HEK293 (cell line): ENCODE results near the gene CSF2.

Experiments used
- ATF2 ChIP-seq: fragments of 450-650 bp; formaldehyde crosslinking; IDR thresholded peaks from 2 replicates; pipeline ENCODE4 v1.5.1; 2016; ENCODE audit warnings: missing biosample characterization, missing genetic modification characterization, low read depth
- CTCF ChIP-seq: fragments of 450-650 bp; formaldehyde crosslinking; IDR thresholded peaks from 2 replicates; pipeline ENCODE4 v1.5.1; 2016; ENCODE audit warnings: missing biosample characterization, missing genetic modification characterization
- GLI2 ChIP-seq: fragments of 450-650 bp; formaldehyde crosslinking; IDR thresholded peaks from 2 replicates; pipeline ENCODE4; 2017; ENCODE audit warnings: missing biosample characterization, missing genetic modification characterization, low read depth, borderline replicate concordance
- ZBTB7A ChIP-seq: fragments of 450-650 bp; formaldehyde crosslinking; IDR thresholded peaks from 2 replicates; pipeline ENCODE4 v1.5.1; 2016; ENCODE audit warnings: low read depth, missing biosample characterization, missing genetic modification characterization
- ZNF354C ChIP-seq: fragments of 450-650 bp; formaldehyde crosslinking; IDR thresholded peaks from 2 replicates; pipeline ENCODE4 v1.5.1; 2016; ENCODE audit warnings: missing biosample characterization, missing genetic modification characterization, low read depth, borderline replicate concordance

GRCh38 chr5:132056610-132057497, 16.7 kb upstream of the CSF2 start:
- TF ChIP-seq ATF2 (tag by site-specific recombination) (no peak), CTCF (tag by site-specific recombination) (no peak), GLI2 (tag by site-specific recombination) (no peak), ZBTB7A (no peak), ZNF354C (tag by site-specific recombination) (no peak)
